ENCODE data around the gene SLC19A1.

The SLC19A1 gene

GRCh38 chr21:45492765-45493164, 49.5 kb downstream of the SLC19A1 start:
- Histone ChIP-seq H3K27ac (ENCODE audit: low read length) (no peak overlapping the region), H3K9me3 (ENCODE audit: control insufficient read depth in 2 of 2, low read length in 2 of 2) (no peaks in the 10 kb centered on the region), H3K27me3 (ENCODE audit: control insufficient read depth in 1 of 2, insufficient read depth in 2 of 2, low read length in 2 of 2) (peaks cover 0 to under 1% of the 10 kb centered on the region in 2 donors), H3K9ac (ENCODE audit: low read length in 2 of 2) (no peak overlapping the region), H3K4me1 (ENCODE audit: control insufficient read depth, insufficient read depth, low read length) (no peaks in the 10 kb centered on the region), H3K36me3 (ENCODE audit: control insufficient read depth in 2 of 2, insufficient read depth in 2 of 2, low read length in 2 of 2) (peaks cover 0 to 7% of the 10 kb centered on the region in 2 donors), H3K4me3 (ENCODE audit: low read length in 2 of 2) (no peak overlapping the region)

GRCh38 chr21:45491623-45492022, 50.6 kb downstream of the SLC19A1 start:
- no peaks in the 10 kb centered on the region for H3K4me1 ChIP-seq (ENCODE audit: control insufficient read depth, insufficient read depth, low read length)
- no peak overlapping the region for H3K27ac ChIP-seq (ENCODE audit: low read length)
- no peak overlapping the region for H3K4me3 ChIP-seq (ENCODE audit: low read length in 2 of 2)
- H3K9ac ChIP-seq (ENCODE audit: low read length in 2 of 2), result no peak overlapping the region
- no peaks in the 10 kb centered on the region for H3K9me3 ChIP-seq (ENCODE audit: control insufficient read depth in 2 of 2, low read length in 2 of 2)
- H3K27me3 ChIP-seq (ENCODE audit: control insufficient read depth in 1 of 2, insufficient read depth in 2 of 2, low read length in 2 of 2), result no peaks in the 10 kb centered on the region
- peaks cover 0 to 5% of the 10 kb centered on the region in 2 donors for H3K36me3 ChIP-seq (ENCODE audit: control insufficient read depth in 2 of 2, insufficient read depth in 2 of 2, low read length in 2 of 2)

- Histone ChIP-seq H3K27ac (ENCODE audit: low read length) (no peak overlapping the region), H3K9me3 (ENCODE audit: control insufficient read depth in 2 of 2, low read length in 2 of 2) (no peaks in the 10 kb centered on the region), H3K4me1 (ENCODE audit: control insufficient read depth, insufficient read depth, low read length) (no peaks in the 10 kb centered on the region), H3K36me3 (ENCODE audit: control insufficient read depth in 2 of 2, insufficient read depth in 2 of 2, low read length in 2 of 2) (peaks cover 0 to 4% of the 10 kb centered on the region in 2 donors), H3K4me3 (ENCODE audit: low read length in 2 of 2) (no peak overlapping the region), H3K9ac (ENCODE audit: low read length in 2 of 2) (no peak overlapping the region), H3K27me3 (ENCODE audit: control insufficient read depth in 1 of 2, insufficient read depth in 2 of 2, low read length in 2 of 2) (no peaks in the 10 kb centered on the region)
Observed at GRCh38 chr21:45491056-45491455, 51.2 kb downstream of the SLC19A1 start.

GRCh38 chr21:45490049-45490731, 52.0 kb downstream of the SLC19A1 start:
- H3K36me3 ChIP-seq (ENCODE audit: control insufficient read depth in 2 of 2, insufficient read depth in 2 of 2, low read length in 2 of 2), result no peaks in the 10 kb centered on the region
- no peaks in the 10 kb centered on the region for H3K27me3 ChIP-seq (ENCODE audit: control insufficient read depth in 1 of 2, insufficient read depth in 2 of 2, low read length in 2 of 2)
- no peaks in the 10 kb centered on the region for H3K9me3 ChIP-seq (ENCODE audit: control insufficient read depth in 2 of 2, low read length in 2 of 2)
- H3K4me1 ChIP-seq (ENCODE audit: control insufficient read depth, insufficient read depth, low read length), result no peaks in the 10 kb centered on the region
- H3K4me3 ChIP-seq (ENCODE audit: low read length in 2 of 2), result no peak overlapping the region
- no peak overlapping the region for H3K27ac ChIP-seq (ENCODE audit: low read length)
- no peak overlapping the region for H3K9ac ChIP-seq (ENCODE audit: low read length in 2 of 2)

- H3K36me3 ChIP-seq (ENCODE audit: control insufficient read depth in 2 of 2, insufficient read depth in 2 of 2, low read length in 2 of 2), result no peaks in the 10 kb centered on the region
- no peak overlapping the region for H3K9ac ChIP-seq (ENCODE audit: low read length in 2 of 2)
- H3K27me3 ChIP-seq (ENCODE audit: control insufficient read depth in 1 of 2, insufficient read depth in 2 of 2, low read length in 2 of 2), result no peaks in the 10 kb centered on the region
- H3K4me1 ChIP-seq (ENCODE audit: control insufficient read depth, insufficient read depth, low read length), result no peaks in the 10 kb centered on the region
- H3K27ac ChIP-seq (ENCODE audit: low read length), result no peak overlapping the region
- H3K9me3 ChIP-seq (ENCODE audit: control insufficient read depth in 2 of 2, low read length in 2 of 2), result no peaks in the 10 kb centered on the region
- no peak overlapping the region for H3K4me3 ChIP-seq (ENCODE audit: low read length in 2 of 2)
Observed at GRCh38 chr21:45489722-45489982, 52.6 kb downstream of the SLC19A1 start.

GRCh38 chr21:45488931-45489721, 53.1 kb downstream of the SLC19A1 start:
- Histone ChIP-seq H3K9ac (ENCODE audit: low read length in 2 of 2) (no peak overlapping the region), H3K27me3 (ENCODE audit: control insufficient read depth in 1 of 2, insufficient read depth in 2 of 2, low read length in 2 of 2) (no peaks in the 10 kb centered on the region), H3K4me3 (ENCODE audit: low read length in 2 of 2) (no peak overlapping the region), H3K36me3 (ENCODE audit: control insufficient read depth in 2 of 2, insufficient read depth in 2 of 2, low read length in 2 of 2) (peaks cover 0 to 4% of the 10 kb centered on the region in 2 donors), H3K27ac (ENCODE audit: low read length) (no peak overlapping the region), H3K4me1 (ENCODE audit: control insufficient read depth, insufficient read depth, low read length) (no peaks in the 10 kb centered on the region), H3K9me3 (ENCODE audit: control insufficient read depth in 2 of 2, low read length in 2 of 2) (no peaks in the 10 kb centered on the region)

- Histone ChIP-seq H3K27me3 (ENCODE audit: control insufficient read depth in 1 of 2, insufficient read depth in 2 of 2, low read length in 2 of 2) (no peaks in the 10 kb centered on the region), H3K4me1 (ENCODE audit: control insufficient read depth, insufficient read depth, low read length) (no peaks in the 10 kb centered on the region), H3K27ac (ENCODE audit: low read length) (no peak overlapping the region), H3K4me3 (ENCODE audit: low read length in 2 of 2) (no peak overlapping the region), H3K9ac (ENCODE audit: low read length in 2 of 2) (no peak overlapping the region), H3K9me3 (ENCODE audit: control insufficient read depth in 2 of 2, low read length in 2 of 2) (no peaks in the 10 kb centered on the region), H3K36me3 (ENCODE audit: control insufficient read depth in 2 of 2, insufficient read depth in 2 of 2, low read length in 2 of 2) (peaks cover 0 to 8% of the 10 kb centered on the region in 2 donors)
Observed at GRCh38 chr21:45487891-45488600, 54.2 kb downstream of the SLC19A1 start.

- Histone ChIP-seq H3K27ac (ENCODE audit: low read length) (no peak overlapping the region), H3K4me3 (ENCODE audit: low read length in 2 of 2) (no peak overlapping the region), H3K9me3 (ENCODE audit: control insufficient read depth in 2 of 2, low read length in 2 of 2) (no peaks in the 10 kb centered on the region), H3K36me3 (ENCODE audit: control insufficient read depth in 2 of 2, insufficient read depth in 2 of 2, low read length in 2 of 2) (peaks cover 0 to 10% of the 10 kb centered on the region in 2 donors), H3K9ac (ENCODE audit: low read length in 2 of 2) (no peak overlapping the region), H3K27me3 (ENCODE audit: control insufficient read depth in 1 of 2, insufficient read depth in 2 of 2, low read length in 2 of 2) (no peaks in the 10 kb centered on the region), H3K4me1 (ENCODE audit: control insufficient read depth, insufficient read depth, low read length) (no peaks in the 10 kb centered on the region)
Observed at GRCh38 chr21:45487161-45487806, 55.0 kb downstream of the SLC19A1 start.

- Histone ChIP-seq H3K9ac (ENCODE audit: low read length in 2 of 2) (no peak overlapping the region), H3K9me3 (ENCODE audit: control insufficient read depth in 2 of 2, low read length in 2 of 2) (no peaks in the 10 kb centered on the region), H3K36me3 (ENCODE audit: control insufficient read depth in 2 of 2, insufficient read depth in 2 of 2, low read length in 2 of 2) (peaks cover 0 to 10% of the 10 kb centered on the region in 2 donors), H3K4me1 (ENCODE audit: control insufficient read depth, insufficient read depth, low read length) (no peaks in the 10 kb centered on the region), H3K27ac (ENCODE audit: low read length) (no peak overlapping the region), H3K4me3 (ENCODE audit: low read length in 2 of 2) (no peak overlapping the region), H3K27me3 (ENCODE audit: control insufficient read depth in 1 of 2, insufficient read depth in 2 of 2, low read length in 2 of 2) (no peaks in the 10 kb centered on the region)
Observed at GRCh38 chr21:45486443-45487160, 55.6 kb downstream of the SLC19A1 start.

All from stomach smooth muscle (tissue), 2 donors.